K562 (cell line): ENCODE data around the gene USF2. TPM values are rescaled to one million over a fixed set of nuclear protein-coding genes. Genes with fewer than 3 reads are reported as not detected.

Source experiments
- ATAC-seq: fragments of 200-7000 bp; cut with Tn5 transposase; 3 replicates; pipeline ENCODE4 v1.9.1; 2020; ENCODE audit warnings: moderate library complexity
- BruUV-seq: library from RNA; stranded (reverse); fragments of 400-500 nt; replicated peaks from 2 replicates; lab custom pipeline; 2021; lab: Mats Ljungman, UMichigan
- CTCF ChIA-PET: fragments of 300-600 bp; formaldehyde crosslinking; extraction: SDS; loops from one replicate; lab custom pipeline; 2021; ENCODE audit warnings: low intra/inter-chr PET ratio; lab: Yijun Ruan, JAX
- POLR2A ChIA-PET: fragments of 300-600, 350-650 bp; sonication (Branson Sonifier 250); formaldehyde crosslinking; extraction: SDS; loops from one replicate; lab custom pipeline; 2021; ENCODE audit warnings: antibody characterized with exemption, inconsistent platforms; lab: Yijun Ruan, JAX
- DNase-seq, 4 experiments: peaks; one replicate each; pipeline versions ENCODE4 v3.0.0 to v3.0.0-alpha.2; 2011 to 2018; ENCODE audit warnings: low spot score in 3 of 4, mixed read lengths in 3 of 4; ENCODE audit errors: extremely low read depth in 1 of 4
- FAIRE-seq: peaks from 2 replicates; lab custom pipeline; 2011; peaks lifted over from hg19 to GRCh38; lab: Jason Lieb, UNC
- H2AFZ ChIP-seq: 2 replicates; pipeline ENCODE4 v1.6.0; 2011; ENCODE audit warnings: low read depth, low read length, control low read depth, inconsistent platforms
- H3K27ac ChIP-seq: fragments of 200-600 bp; 3 replicates; pipeline ENCODE4 v1.8.0; 2011; ENCODE audit warnings: low read depth, mild to moderate bottlenecking, control low read depth, inconsistent platforms, low read length, moderate library complexity, mixed read lengths; ENCODE audit errors: extremely low read depth
- H3K27me3 ChIP-seq, 2 experiments: fragments of 300-600 bp in 1 of 2; 2 replicates in 1 of 2; 3 replicates in 1 of 2; pipeline versions ENCODE4 v1.6.0 to v1.8.0; 2011; ENCODE audit warnings: inconsistent platforms in 2 of 2, low read length in 2 of 2, mild to moderate bottlenecking in 1 of 2, mixed read lengths in 1 of 2, moderate library complexity in 1 of 2; ENCODE audit not compliant: control insufficient read depth in 2 of 2, insufficient read depth in 2 of 2
- H3K36me3 ChIP-seq: fragments of 300-600 bp; 3 replicates; pipeline ENCODE4 v1.8.0; 2011; ENCODE audit warnings: mild to moderate bottlenecking, low read length, inconsistent platforms; ENCODE audit not compliant: control insufficient read depth, insufficient read depth
- H3K4me1 ChIP-seq, 2 experiments: fragments of 200-600 bp in 1 of 2; replicated peaks in 1 of 2; 2 replicates in 1 of 2; 3 replicates in 1 of 2; pipeline versions ENCODE4 v1.5.1 to v1.8.0; 2011; ENCODE audit warnings: inconsistent platforms in 2 of 2, low read length in 2 of 2, mild to moderate bottlenecking in 1 of 2, mixed read lengths in 1 of 2, moderate library complexity in 1 of 2; ENCODE audit not compliant: control insufficient read depth in 2 of 2, insufficient read depth in 2 of 2
- H3K4me2 ChIP-seq: 2 replicates; pipeline ENCODE4 v1.6.1; 2011; ENCODE audit warnings: low read length, control low read depth, inconsistent platforms, mixed read lengths; ENCODE audit not compliant: insufficient read depth
- H3K4me3 ChIP-seq: fragments of 200-600 bp; sonication (generic), shearing (Covaris generic); 2 replicates; pipeline ENCODE4 v1.5.1; 2016; ENCODE audit warnings: control low read depth, inconsistent platforms
- H3K79me2 ChIP-seq: fragments of 200-600 bp; 3 replicates; pipeline ENCODE4 v1.8.0; 2011; ENCODE audit warnings: low read length, inconsistent platforms; ENCODE audit not compliant: control insufficient read depth, insufficient read depth
- H3K9ac ChIP-seq, 2 experiments: 2 replicates each; pipeline versions ENCODE4 v1.6.0 to v1.6.1; 2011; ENCODE audit warnings: low read depth in 2 of 2, low read length in 2 of 2, control low read depth in 1 of 2, inconsistent platforms in 1 of 2, mild to moderate bottlenecking in 1 of 2, mixed read lengths in 1 of 2; ENCODE audit not compliant: insufficient read depth in 1 of 2
- H3K9me1 ChIP-seq: one replicate; pipeline ENCODE4 v1.6.0; 2011; ENCODE audit warnings: inconsistent platforms, mild to moderate bottlenecking, low read length, moderate library complexity; ENCODE audit not compliant: control insufficient read depth, insufficient read depth
- H3K9me3 ChIP-seq: replicated peaks from 2 replicates; pipeline ENCODE4 v1.5.1; 2011; ENCODE audit warnings: low read depth, low read length, inconsistent platforms; ENCODE audit not compliant: control insufficient read depth, insufficient read depth
- H4K20me1 ChIP-seq: replicated peaks from 2 replicates; pipeline ENCODE4 v1.6.1; 2011; ENCODE audit warnings: low read length, inconsistent platforms, mixed read lengths; ENCODE audit not compliant: control insufficient read depth, insufficient read depth
- ARNT ChIP-seq, 2 experiments: fragments of 450-650 bp; IDR thresholded peaks; 2 replicates each; pipeline ENCODE4 v1.6.1; 2016; ENCODE audit warnings: mild to moderate bottlenecking in 1 of 2
- MAFF ChIP-seq: IDR thresholded peaks from 2 replicates; pipeline ENCODE4 v1.6.1; 2012; ENCODE audit warnings: low read length, improper control_type of control experiment
- NRF1 ChIP-seq, 2 experiments: fragments of 450-650 bp; IDR thresholded peaks in 1 of 2; conservative IDR thresholded peaks in 1 of 2; 2 replicates each; pipeline ENCODE4 v1.6.1; 2014; ENCODE audit warnings: mild to moderate bottlenecking in 2 of 2
- SMC3 ChIP-seq: conservative IDR thresholded peaks from 2 replicates; pipeline ENCODE4 v1.6.1; 2011; ENCODE audit warnings: low read depth, low read length, improper control_type of control experiment; ENCODE audit not compliant: insufficient read depth
- STAT5A ChIP-seq: IDR thresholded peaks from 2 replicates; pipeline ENCODE4 v1.6.1; 2012; ENCODE audit warnings: low read length, inconsistent platforms, borderline replicate concordance
- TEAD1 ChIP-seq, 2 experiments: fragments of 450-650 bp in 1 of 2; sonication (generic) in 1 of 2; formaldehyde crosslinking; IDR thresholded peaks; 2 replicates each; pipeline versions ENCODE4 v1.4.0 to v1.8.0; 2020 to 2022; ENCODE audit warnings: mild to moderate bottlenecking in 2 of 2, missing genetic modification reagents in 1 of 2
- U2AF2 ChIP-seq: fragments of 200-400 bp; formaldehyde crosslinking; optimal IDR thresholded peaks from 2 replicates; pipeline ENCODE3; 2017; ENCODE audit warnings: low read depth, mild to moderate bottlenecking, low read length
- USF1 ChIP-seq: sonication (generic); formaldehyde crosslinking; IDR thresholded peaks from 2 replicates; pipeline ENCODE4 v1.9.0; 2022; ENCODE audit warnings: mild to moderate bottlenecking, missing genetic modification reagents
- XRCC5 ChIP-seq: fragments of 200-400 bp; formaldehyde crosslinking; IDR thresholded peaks from 2 replicates; pipeline ENCODE4 v1.6.1; 2017; ENCODE audit warnings: low read depth, mild to moderate bottlenecking, low read length
- ZBTB7A ChIP-seq: IDR thresholded peaks from 2 replicates; pipeline ENCODE4 v1.6.1; 2011; ENCODE audit warnings: low read depth, mild to moderate bottlenecking, low read length, moderate library complexity, borderline replicate concordance; ENCODE audit not compliant: control insufficient read depth
- WGBS: fragments of 100-300 bp; shearing (Covaris generic); methylation state at CpG from one replicate; pipeline ENCODE4 v1.1.6; 2016; ENCODE audit warnings: low coverage, mixed read lengths; ENCODE audit not compliant: insufficient coverage; ENCODE audit errors: missing lambda C conversion rate; 5-methylcytosine and 5-hydroxymethylcytosine counted together
- in situ Hi-C: fragments of 300-500 bp; cut with MboI; formaldehyde crosslinking; loops from 4 replicates; pipeline ENCODE4 v1.15.0; 2018; ENCODE audit warnings: inconsistent platforms, mixed read lengths
- intact Hi-C: fragments of 100-400 bp; cut with micrococcal nuclease; formaldehyde crosslinking; loops from 2 replicates; pipeline ENCODE4 v1.14.2; 2022
- polyA plus RNA-seq, 8 experiments: library from polyadenylated mRNA; depleted of rRNA in 4 of 8; stranded (reverse) in 5 of 8; unstranded in 3 of 8; fragments of >200 nt; fragmentation: Nextera tagmentation in 2 of 8; fragmentation: Illumina TruSeq in 1 of 8; extraction: Ambion mirVana in 2 of 8; extraction: Trizol in 1 of 8; gene quantifications; 2 replicates each; pipeline versions ENCODE4 v1.2.1 to v1.2.3, GENCODE V29; 2011 to 2014; ENCODE audit warnings: inconsistent platforms in 1 of 8, missing spikeins in 1 of 8
- total RNA-seq, 7 experiments: library from RNA; depleted of rRNA in 6 of 7; stranded (reverse); fragments of >200 nt in 6 of 7; fragmentation: Illumina TruSeq in 2 of 7; extraction: Trizol in 2 of 7; gene quantifications; 2 replicates each; pipeline versions ENCODE4 v1.2.1 to v1.2.3, GENCODE V29; 2011 to 2021; ENCODE audit warnings: low replicate concordance in 1 of 7
- TF ChIP-seq, protein P1 (sequence below): fragments of 450-650 bp; IDR thresholded peaks from 2 replicates; pipeline ENCODE4 v1.7.0; 2016; ENCODE audit warnings: borderline replicate concordance
- TF ChIP-seq, protein P2 (sequence below): fragments of 450-650 bp; formaldehyde crosslinking; IDR thresholded peaks from 2 replicates; pipeline ENCODE4 v1.4.0; 2022; ENCODE audit warnings: missing genetic modification characterization

The USF2 gene
- total and polyA plus RNA-seq, 9 of the 15 experiments (the other 6 are each of a cell fraction or from before 2014, with no cell fraction given): 0.27 to 93.7 (median 58.4) TPM

GRCh38 chr19:35247526-35248309 lies 21.0 kb upstream of the USF2 start:
- FAIRE-seq: peak; percentile 88
- WGBS: under 1% methylated on average over 40 of the region's 42 CpGs
- Histone ChIP-seq H3K9me3 (peaks cover 4% of the 10 kb centered on the region; the same call in 1 of the 2 replicates), H3K9ac (peak overlapping the region; percentile 81 to 92), H3K27ac (peak overlapping the region; percentile 96), H3K9me1 (no peaks in the 10 kb centered on the region), H3K4me3 (peak overlapping the region; percentile 61), H3K4me2 (peak overlapping the region; percentile 94), H3K4me1 (peaks cover 17 to 30% of the 10 kb centered on the region in 2 experiments; a peak in 4 of 5 replicates), H2AFZ (peak overlapping the region; percentile 99), H3K79me2 (peaks cover 32% of the 10 kb centered on the region), H4K20me1 (no peaks in the 10 kb centered on the region; the same call in 1 of the 2 replicates), H3K27me3 (no peaks in the 10 kb centered on the region), H3K36me3 (peaks cover 25% of the 10 kb centered on the region; the same call in 2 of the 3 replicates)
- in situ Hi-C loops (no loop called here), intact Hi-C loops (loop anchor here (2.0 to 5.0 kb wide), 4 partner anchors 27 to 95 kb away; partner anchors contain the start of gene FXYD5)
- peak; percentile 83 for ATAC-seq
- TSS peak; percentile 95 for BruUV-seq
- ChIA-PET CTCF (interaction anchor here (0.7 to 1.3 kb wide), 4 partner anchors 22 to 596 kb away, joined by 3 to 6 read pairs (median 3); partner anchors contain the start of gene USF2), POLR2A (interaction anchor here (1.0 kb wide), 1 partner anchor 22 kb away, joined by 3 read pairs; no protein-coding TSS in a partner anchor)
- peak; percentile 80 to 92 (median 83) for DNase-seq
- TF ChIP-seq XRCC5: 0 out of 2 replicates have a peak, but pooled peaks have one; percentile 6
- TF ChIP-seq ARNT (IDR thresholded peaks at IDR 0.05): peak; percentile 66 to 87
- TF ChIP-seq USF1: 0 out of 2 replicates have a peak, but pooled peaks have one; percentile 30
- peak in 1 of 2 experiments; percentile 69; a peak in 1 of 4 replicates for TF ChIP-seq TEAD1 (CRISPR knock-in tag; IDR thresholded peaks at IDR 0.05)
- TF ChIP-seq, protein P1, sequence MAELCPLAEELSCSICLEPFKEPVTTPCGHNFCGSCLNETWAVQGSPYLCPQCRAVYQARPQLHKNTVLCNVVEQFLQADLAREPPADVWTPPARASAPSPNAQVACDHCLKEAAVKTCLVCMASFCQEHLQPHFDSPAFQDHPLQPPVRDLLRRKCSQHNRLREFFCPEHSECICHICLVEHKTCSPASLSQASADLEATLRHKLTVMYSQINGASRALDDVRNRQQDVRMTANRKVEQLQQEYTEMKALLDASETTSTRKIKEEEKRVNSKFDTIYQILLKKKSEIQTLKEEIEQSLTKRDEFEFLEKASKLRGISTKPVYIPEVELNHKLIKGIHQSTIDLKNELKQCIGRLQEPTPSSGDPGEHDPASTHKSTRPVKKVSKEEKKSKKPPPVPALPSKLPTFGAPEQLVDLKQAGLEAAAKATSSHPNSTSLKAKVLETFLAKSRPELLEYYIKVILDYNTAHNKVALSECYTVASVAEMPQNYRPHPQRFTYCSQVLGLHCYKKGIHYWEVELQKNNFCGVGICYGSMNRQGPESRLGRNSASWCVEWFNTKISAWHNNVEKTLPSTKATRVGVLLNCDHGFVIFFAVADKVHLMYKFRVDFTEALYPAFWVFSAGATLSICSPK: no peak
- peak; percentile 92 to 93 for TF ChIP-seq NRF1 (conservative IDR thresholded peaks at IDR 0.05 in 1 of 2, IDR thresholded peaks at IDR 0.05 in 1 of 2)
- TF ChIP-seq STAT5A: peak; percentile 25; the same call in 1 of the 2 replicates
- no peak for TF ChIP-seq ZBTB7A
- TF ChIP-seq, protein P2, sequence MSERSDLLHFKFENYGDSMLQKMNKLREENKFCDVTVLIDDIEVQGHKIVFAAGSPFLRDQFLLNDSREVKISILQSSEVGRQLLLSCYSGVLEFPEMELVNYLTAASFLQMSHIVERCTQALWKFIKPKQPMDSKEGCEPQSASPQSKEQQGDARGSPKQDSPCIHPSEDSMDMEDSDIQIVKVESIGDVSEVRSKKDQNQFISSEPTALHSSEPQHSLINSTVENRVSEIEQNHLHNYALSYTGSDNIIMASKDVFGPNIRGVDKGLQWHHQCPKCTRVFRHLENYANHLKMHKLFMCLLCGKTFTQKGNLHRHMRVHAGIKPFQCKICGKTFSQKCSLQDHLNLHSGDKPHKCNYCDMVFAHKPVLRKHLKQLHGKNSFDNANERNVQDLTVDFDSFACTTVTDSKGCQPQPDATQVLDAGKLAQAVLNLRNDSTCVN (CRISPR knock-in tag): 0 out of 2 replicates have a peak, but pooled peaks have one; percentile 25
- TF ChIP-seq MAFF: no peak
- TF ChIP-seq U2AF2: no peak
- peak; percentile 43; the same call in 1 of the 2 replicates for TF ChIP-seq SMC3
